ENCODE data around the gene GHITM. TPM values are rescaled to one million over a fixed set of nuclear protein-coding genes. Genes with fewer than 3 reads are reported as not detected.
"Not testable (repeated sequence)": the region's sequence is repeated elsewhere in the genome, so short reads cannot be mapped to it uniquely, and the experiment has no call there.

Gene GHITM
- total RNA-seq, 1 donor from 2014 or later: 114 TPM

DNA sequence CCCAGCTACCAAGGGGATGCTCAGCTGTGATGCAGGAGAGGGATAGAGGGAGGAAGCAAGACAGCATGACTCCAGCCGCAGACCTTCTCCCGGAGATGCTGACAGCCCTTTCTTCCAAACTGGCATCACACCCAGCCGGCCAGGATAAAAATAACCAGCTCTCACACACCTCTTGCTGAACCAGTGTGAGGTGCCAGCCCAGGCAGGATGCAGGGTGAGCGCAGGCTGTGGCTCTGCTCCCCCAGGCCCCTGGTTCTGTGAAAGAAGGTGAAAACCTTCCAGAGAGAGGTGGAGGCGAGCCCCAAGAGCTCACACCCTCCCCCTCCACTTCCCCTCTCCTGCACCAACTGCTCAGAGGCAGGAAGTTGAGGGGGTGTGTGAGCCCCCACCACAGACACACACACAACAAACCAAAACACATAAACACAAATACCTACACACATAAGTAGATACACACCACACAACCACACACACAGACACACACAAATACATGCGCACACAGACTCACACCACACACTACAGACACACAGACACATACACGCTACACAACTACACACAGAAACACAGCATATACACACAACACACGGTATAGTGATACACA is 38.3 kb downstream of the GHITM start:
- no peaks in the 10 kb centered on the region for H3K9me3 Mint-ChIP-seq
- no peak overlapping the region for H3K4me3 Mint-ChIP-seq
- no peaks in the 10 kb centered on the region for H3K4me1 Mint-ChIP-seq (ENCODE audit: unreplicated experiment)
- H3K27me3 Mint-ChIP-seq: peaks cover 2% of the 10 kb centered on the region
- H3K36me3 Mint-ChIP-seq: no peaks in the 10 kb centered on the region
- TF ChIP-seq, protein P1, sequence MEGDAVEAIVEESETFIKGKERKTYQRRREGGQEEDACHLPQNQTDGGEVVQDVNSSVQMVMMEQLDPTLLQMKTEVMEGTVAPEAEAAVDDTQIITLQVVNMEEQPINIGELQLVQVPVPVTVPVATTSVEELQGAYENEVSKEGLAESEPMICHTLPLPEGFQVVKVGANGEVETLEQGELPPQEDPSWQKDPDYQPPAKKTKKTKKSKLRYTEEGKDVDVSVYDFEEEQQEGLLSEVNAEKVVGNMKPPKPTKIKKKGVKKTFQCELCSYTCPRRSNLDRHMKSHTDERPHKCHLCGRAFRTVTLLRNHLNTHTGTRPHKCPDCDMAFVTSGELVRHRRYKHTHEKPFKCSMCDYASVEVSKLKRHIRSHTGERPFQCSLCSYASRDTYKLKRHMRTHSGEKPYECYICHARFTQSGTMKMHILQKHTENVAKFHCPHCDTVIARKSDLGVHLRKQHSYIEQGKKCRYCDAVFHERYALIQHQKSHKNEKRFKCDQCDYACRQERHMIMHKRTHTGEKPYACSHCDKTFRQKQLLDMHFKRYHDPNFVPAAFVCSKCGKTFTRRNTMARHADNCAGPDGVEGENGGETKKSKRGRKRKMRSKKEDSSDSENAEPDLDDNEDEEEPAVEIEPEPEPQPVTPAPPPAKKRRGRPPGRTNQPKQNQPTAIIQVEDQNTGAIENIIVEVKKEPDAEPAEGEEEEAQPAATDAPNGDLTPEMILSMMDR (conservative IDR thresholded peaks at IDR 0.05): no peak
- no peak overlapping the region for H3K27ac Mint-ChIP-seq
- DNase-seq (ENCODE audit: extremely low spot score, unreplicated experiment): no peak

DNA sequence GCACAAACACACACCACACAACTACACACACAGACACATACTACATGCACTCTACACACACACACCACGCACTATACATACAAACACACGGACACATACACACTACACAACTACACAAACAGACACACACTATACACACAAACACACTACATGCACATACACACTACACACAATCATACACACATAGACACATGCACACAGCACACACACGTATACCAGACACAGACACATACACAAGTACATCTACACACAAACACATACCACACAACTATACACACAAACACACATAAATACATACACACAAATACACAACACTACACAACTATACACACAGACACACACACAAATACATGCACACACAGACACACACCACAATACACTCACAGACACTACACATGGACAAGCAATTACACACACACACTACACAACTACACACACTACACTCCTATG is 38.9 kb downstream of the GHITM start:
- H3K27me3 Mint-ChIP-seq: peaks cover 4% of the 10 kb centered on the region
- H3K27ac Mint-ChIP-seq: no peak overlapping the region
- no peaks in the 10 kb centered on the region for H3K9me3 Mint-ChIP-seq
- H3K36me3 Mint-ChIP-seq: no peaks in the 10 kb centered on the region
- no peaks in the 10 kb centered on the region for H3K4me1 Mint-ChIP-seq (ENCODE audit: unreplicated experiment)
- no peak for DNase-seq (ENCODE audit: extremely low spot score, unreplicated experiment)
- H3K4me3 Mint-ChIP-seq: no peak overlapping the region
- TF ChIP-seq, protein P1 (conservative IDR thresholded peaks at IDR 0.05): no peak

DNA sequence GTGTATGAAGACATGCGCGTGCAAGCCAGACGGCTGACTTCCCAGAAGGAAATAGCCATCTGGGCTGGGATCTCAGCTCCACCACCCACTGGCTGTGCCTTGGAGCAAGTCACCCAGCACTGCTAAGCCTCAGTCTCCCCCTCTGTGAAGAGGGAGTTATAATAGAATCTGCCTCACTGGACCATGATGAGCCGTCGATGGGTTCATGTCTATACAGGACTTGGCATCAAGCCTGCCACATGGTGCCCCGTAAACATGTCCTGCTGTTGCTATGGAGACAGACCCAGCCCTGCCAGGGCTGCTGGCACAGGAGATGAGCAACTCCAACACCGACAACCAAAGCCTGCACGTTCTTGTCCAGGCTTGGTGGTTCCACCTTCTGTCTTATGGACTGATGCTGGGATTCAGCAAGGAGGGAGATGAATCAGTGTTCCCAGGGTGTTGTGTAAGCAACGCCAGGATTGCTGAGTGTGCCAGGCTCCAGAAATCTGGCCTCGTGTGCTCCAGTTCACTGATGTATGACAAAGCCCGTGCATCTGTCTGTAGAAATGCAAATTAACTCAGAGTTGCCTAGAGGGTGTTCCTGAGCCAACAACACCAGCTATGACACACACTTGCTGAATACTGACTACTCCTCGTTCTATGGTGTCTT is 39.9 kb downstream of the GHITM start:
- H3K9me3 Mint-ChIP-seq: no peaks in the 10 kb centered on the region
- no peak overlapping the region for H3K27ac Mint-ChIP-seq
- H3K36me3 Mint-ChIP-seq: no peaks in the 10 kb centered on the region
- no peaks in the 10 kb centered on the region for H3K4me1 Mint-ChIP-seq (ENCODE audit: unreplicated experiment)
- H3K4me3 Mint-ChIP-seq: no peak overlapping the region
- peaks cover 4% of the 10 kb centered on the region for H3K27me3 Mint-ChIP-seq
- DNase-seq (ENCODE audit: extremely low spot score, unreplicated experiment): no peak
- TF ChIP-seq, protein P1 (conservative IDR thresholded peaks at IDR 0.05): no peak

DNA sequence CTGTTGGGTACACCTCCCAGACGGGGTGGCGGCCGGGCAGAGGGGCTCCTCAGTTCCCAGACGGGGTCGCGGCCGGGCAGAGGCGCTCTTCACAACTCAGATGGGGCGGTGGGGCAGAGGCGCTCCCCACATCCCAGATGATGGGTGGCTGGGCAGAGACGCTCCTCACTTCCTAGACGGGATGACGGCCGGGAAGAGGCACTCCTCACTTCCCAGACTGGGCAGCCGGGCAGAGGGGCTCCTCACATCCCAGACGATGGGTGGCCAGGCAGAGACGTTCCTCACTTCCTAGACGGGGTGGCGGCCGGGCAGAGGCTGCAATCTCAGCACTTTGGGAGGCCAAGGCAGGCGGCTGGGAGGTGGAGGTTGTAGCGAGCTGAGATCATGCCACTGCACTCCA is 41.1 kb downstream of the GHITM start:
- not testable (repeated sequence) for DNase-seq (ENCODE audit: extremely low spot score, unreplicated experiment); H3K9me3 Mint-ChIP-seq; H3K27me3 Mint-ChIP-seq; H3K4me3 Mint-ChIP-seq; H3K4me1 Mint-ChIP-seq (ENCODE audit: unreplicated experiment); H3K36me3 Mint-ChIP-seq; H3K27ac Mint-ChIP-seq

DNA sequence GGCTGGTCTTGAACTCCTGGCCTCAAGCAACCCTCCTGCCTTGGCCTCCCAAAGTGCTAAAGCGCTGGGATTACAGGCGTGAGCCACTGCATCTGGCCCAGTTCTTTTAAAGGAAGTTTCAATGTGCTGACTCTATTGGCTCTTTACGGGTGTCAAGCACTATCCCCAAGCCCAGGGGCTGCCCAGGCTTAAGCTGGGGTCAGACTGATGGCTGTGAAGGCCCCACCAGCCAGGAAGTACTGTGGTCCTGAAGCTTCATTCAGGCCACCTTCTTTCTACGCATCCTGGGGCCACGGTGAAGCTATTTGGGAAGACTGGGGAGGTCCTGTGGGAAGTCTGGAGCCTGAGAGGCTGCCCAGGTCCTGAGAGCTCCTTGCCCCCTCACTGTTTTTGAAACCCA is 42.3 kb downstream of the GHITM start:
- Mint-ChIP-seq H3K4me3 (no peak overlapping the region), H3K4me1 (ENCODE audit: unreplicated experiment) (no peaks in the 10 kb centered on the region), H3K27me3 (peaks cover 7% of the 10 kb centered on the region), H3K36me3 (no peaks in the 10 kb centered on the region), H3K27ac (no peak overlapping the region), H3K9me3 (no peaks in the 10 kb centered on the region)
- DNase-seq (ENCODE audit: extremely low spot score, unreplicated experiment): no peak
- TF ChIP-seq, protein P1 (conservative IDR thresholded peaks at IDR 0.05): no peak

DNA sequence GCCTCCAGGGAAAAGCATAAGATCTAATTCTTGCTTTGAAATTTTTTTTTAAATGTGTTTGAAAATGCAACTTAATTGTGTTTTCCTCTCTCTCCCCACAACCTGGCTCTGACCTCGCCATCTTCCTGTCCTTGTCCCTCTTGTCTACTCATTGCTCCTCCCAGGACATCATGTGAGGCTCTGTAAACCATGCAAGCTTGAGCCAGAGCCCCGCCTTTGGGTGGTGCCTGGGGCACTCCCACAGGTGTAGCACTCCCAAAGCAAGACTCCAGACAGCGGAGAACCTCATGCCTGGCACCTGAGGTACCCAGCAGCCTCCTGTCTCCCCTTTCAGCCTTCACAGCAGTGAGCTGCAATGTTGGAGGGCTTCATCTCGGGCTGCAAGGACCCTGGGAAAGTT is 45.2 kb downstream of the GHITM start:
- Mint-ChIP-seq H3K27me3 (peaks cover 15% of the 10 kb centered on the region), H3K9me3 (no peaks in the 10 kb centered on the region), H3K4me3 (no peak overlapping the region)

More for the DNA sequence above, 45.2 kb downstream of the GHITM start:
- Mint-ChIP-seq H3K27ac (no peak overlapping the region), H3K4me1 (ENCODE audit: unreplicated experiment) (no peaks in the 10 kb centered on the region), H3K36me3 (no peaks in the 10 kb centered on the region)
- TF ChIP-seq, protein P1 (conservative IDR thresholded peaks at IDR 0.05): no peak
- DNase-seq (ENCODE audit: extremely low spot score, unreplicated experiment): no peak
